HG03521 (cell line): ENCODE results near the gene NCKAP5.

Source experiments
- ATAC-seq: cut with Tn5 transposase; IDR thresholded peaks from one replicate; pipeline ENCODE4 v1.9.1; 2021; ENCODE audit warnings: mild to moderate bottlenecking, moderate library complexity; ENCODE audit not compliant: unreplicated experiment

Gene NCKAP5

GRCh38 chr2:132623096-132623839, 945.0 kb downstream of the NCKAP5 start:
- no peak for ATAC-seq
